Heart right ventricle (tissue), 16 donors: ENCODE data around the gene DHRS2. TPM values are rescaled to one million over a fixed set of nuclear protein-coding genes. Genes with fewer than 3 reads are reported as not detected.
"Not testable (repeated sequence)": the region's sequence is repeated elsewhere in the genome, so short reads cannot be mapped to it uniquely, and the experiment has no call there.

ENCODE experiments used
- ATAC-seq, 8 donors: fragments of 200-7000 bp; cut with Tn5 transposase; one replicate each; pipeline ENCODE4 v1.9.1; 2020; ENCODE audit warnings: mild to moderate bottlenecking in 8 of 8, moderate library complexity in 8 of 8, moderate number of reproducible peaks in 1 of 8
- DNase-seq, 2 donors: peaks; one replicate each; pipeline ENCODE4 v3.0.0-alpha.2; 2020
- H3K27ac ChIP-seq, 10 donors: fragments of 200-600 bp; sonication (generic) in 2 of 10; one replicate each; pipeline versions ENCODE4 v1.5.0 to v1.8.0; 2020 to 2022; ENCODE audit warnings: mild to moderate bottlenecking in 3 of 10
- H3K27me3 ChIP-seq, 7 donors: fragments of 200-600 bp; one replicate each; pipeline ENCODE4 v1.8.0; 2021 to 2022; ENCODE audit warnings: mild to moderate bottlenecking in 2 of 7
- H3K36me3 ChIP-seq, 9 donors: fragments of 200-600 bp; sonication (generic) in 1 of 9; one replicate each; pipeline versions ENCODE4 v1.5.0 to v1.8.0; 2020 to 2022; ENCODE audit warnings: mild to moderate bottlenecking in 2 of 9
- H3K4me1 ChIP-seq, 9 donors: fragments of 200-600 bp; sonication (generic) in 1 of 9; one replicate each; pipeline versions ENCODE4 v1.5.0 to v1.8.0; 2020 to 2022; ENCODE audit warnings: mild to moderate bottlenecking in 4 of 9
- H3K4me3 ChIP-seq, 10 donors: fragments of 200-600 bp; sonication (generic) in 2 of 10; one replicate each; pipeline versions ENCODE4 v1.5.0 to v1.8.0; 2020 to 2022; ENCODE audit warnings: mild to moderate bottlenecking in 7 of 10, moderate library complexity in 2 of 10
- H3K9me3 ChIP-seq, 11 donors: fragments of 200-600 bp in 10 of 11; sonication (generic) in 2 of 11; one replicate each; pipeline versions ENCODE4 v1.5.0 to v1.8.0; 2013 to 2022; ENCODE audit warnings: mild to moderate bottlenecking in 2 of 11, control low read depth in 1 of 11, moderate library complexity in 1 of 11
- CTCF ChIP-seq, 9 donors: fragments of 200-600 bp; sonication (generic) in 2 of 9; IDR thresholded peaks; one replicate each; pipeline versions ENCODE4 v1.5.0 to v1.8.0; 2021 to 2022; ENCODE audit warnings: antibody characterized with exemption in 9 of 9, mild to moderate bottlenecking in 5 of 9, moderate library complexity in 1 of 9
- WGBS, 2 donors: extraction: QIAGEN DNeasy Blood & Tissue Kit; methylation state at CpG; one replicate each; pipeline ENCODE4 v1.1.7; 2013; ENCODE audit warnings: inconsistent platforms in 1 of 2; 5-methylcytosine and 5-hydroxymethylcytosine counted together
- intact Hi-C, 10 donors: fragments of 100-400 bp; cut with DNase I; formaldehyde crosslinking; loops; one replicate each; pipeline versions ENCODE4 v1.11.1 to v1.14.2; 2022
- polyA plus RNA-seq, 2 donors: library from polyadenylated mRNA; stranded (reverse); fragments of 200-250 nt; gene quantifications; one replicate each; pipeline ENCODE4 v1.2.3, GENCODE V29; 2013
- total RNA-seq, 10 donors: library from RNA; stranded (reverse); fragmentation: NEBNext Ultra II Directional in 3 of 10; extraction: Animal tissue kit (Norgen Biotek cat#: 25700) in 3 of 10; gene quantifications; one replicate each; pipeline versions ENCODE4 v1.2.1 to v1.2.4, GENCODE V29; 2021 to 2023
- donor health status: Arrhythmogenic right ventricular cardiomyopathy.
- donor health status: ischemic (EF 13 %, LVEDD 7.1; RV severe dilation, severe dysfunction).
- donor health status: healthy with polysubstance abuse.
- donor health status: DM: no; HTN: yes; CAD: no.
- donor health status: DM: no; HTN: no; CAD: no.
- donor health status: ischemic (EF 25% LVEDD 6.9; RV normal size, moderate dysfunction).
- donor health status: ischemic (EF 25% LVEDD 5.7; RV mildly dilated, moderate dysfunction).
- donor health status: healthy.
- donor health status: DM: yes; HTN: yes; CAD: no.
- donor health status: Ischemic cardiomyopathy.
- donor health status: ischemic (EF 35%, LVEDD 5.7; RV mildly dilated, moderate dysfunction).
- donor health status: nonischemic (EF 11% LVEDD 7.7; RV severe dilation, severe dysfunction).
- donor health status: DM: yes; HTN: yes; CAD: no.
- donor health status: PGD.
- donor health status: ischemic (EF 29% LVEDD 5.4; RV normal size, mild dysfunction).
- donor health status: nonischemic (EF 23%, LVEDD 6.1; RV moderate dilation, normal function).

The DHRS2 gene
- total and polyA plus RNA-seq, 12 donors: 0.07 TPM; not detected in 11

DNA sequence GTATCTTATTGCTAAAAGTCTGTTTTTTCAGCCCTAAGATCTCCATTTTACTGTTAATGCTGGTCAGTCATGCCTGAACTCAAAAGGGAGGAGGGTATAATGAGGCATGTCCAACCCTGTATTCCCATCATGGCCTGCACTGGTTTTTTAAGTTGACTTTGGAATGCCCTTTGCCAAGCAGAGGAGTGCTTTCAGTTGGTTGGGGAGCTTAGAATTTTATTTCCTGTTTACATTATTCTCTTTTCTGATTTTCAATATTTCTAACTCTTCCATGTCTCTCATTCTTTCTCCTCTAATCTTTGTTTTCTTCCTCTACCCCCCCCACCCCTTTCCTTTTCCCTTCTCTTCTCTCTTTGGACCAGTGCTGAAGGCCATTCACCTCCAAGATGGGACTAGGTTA, 4.9 kb upstream of the DHRS2 start:
- Histone ChIP-seq H3K27ac (no peak overlapping the region), H3K9me3 (peaks cover 0 to 2% (median 0%) of the 10 kb centered on the region in 11 donors), H3K4me3 (no peak overlapping the region), H3K4me1 (peaks cover 0 to 15% (median 9%) of the 10 kb centered on the region in 9 donors), H3K36me3 (no peaks in the 10 kb centered on the region), H3K27me3 (peaks cover 0 to 10% (median 0%) of the 10 kb centered on the region in 7 donors)
- DNase-seq (no peak), ATAC-seq (no peak)
- no peak for TF ChIP-seq CTCF (IDR thresholded peaks at IDR 0.05)
- intact Hi-C loops: loop anchor here in 7 of 10 donors (2.0 to 5.0 kb wide), 3 partner anchors 296 to 301 kb away; no protein-coding TSS in a partner anchor

GRCh38 chr14:23631702-23632460, 4.3 kb upstream of the DHRS2 start:
- 8% methylated on average over 8 of the region's 8 CpGs for WGBS, 2 donors
- intact Hi-C loops: loop anchor here (1.0 to 5.0 kb wide), 6 partner anchors 295 to 322 kb away; no protein-coding TSS in a partner anchor
- peak; percentile 72 to 82 for DNase-seq

GRCh38 chr14:23632461-23633159, 3.6 kb upstream of the DHRS2 start:
- Histone ChIP-seq H3K27me3 (peaks cover 0 to 8% (median 0%) of the 10 kb centered on the region in 7 donors), H3K4me3 (peak overlapping the region in 4 of 10 donors; percentile 5 to 37 (median 29)), H3K27ac (no peak overlapping the region), H3K4me1 (peaks cover 0 to 15% (median 9%) of the 10 kb centered on the region in 9 donors), H3K36me3 (no peaks in the 10 kb centered on the region), H3K9me3 (peaks cover 0 to 12% (median 0%) of the 10 kb centered on the region in 11 donors)
- ATAC-seq: peak in 4 of 8 donors; percentile 12 to 48 (median 20)
- intact Hi-C loops: loop anchor here in 9 of 10 donors (1.0 to 5.0 kb wide), 5 partner anchors 295 to 322 kb away; no protein-coding TSS in a partner anchor
- DNase-seq: no peak
- TF ChIP-seq CTCF (IDR thresholded peaks at IDR 0.05): no peak
- WGBS, 2 donors: 35 to 45% methylated on average over 4 of the region's 4 CpGs

More at GRCh38 chr14:23631702-23632460, 4.3 kb upstream of the DHRS2 start:
- peak overlapping the region in 5 of 10 donors; percentile 5 to 37 (median 24) for H3K4me3 ChIP-seq
- peak; percentile 80 to 97 (median 95) for TF ChIP-seq CTCF (IDR thresholded peaks at IDR 0.05)
- ATAC-seq: peak; percentile 78 to 96 (median 90)
- no peak overlapping the region for H3K27ac ChIP-seq
- peaks cover 0 to 8% (median 0%) of the 10 kb centered on the region in 11 donors for H3K9me3 ChIP-seq
- H3K36me3 ChIP-seq: no peaks in the 10 kb centered on the region
- H3K27me3 ChIP-seq: peaks cover 0 to 8% (median 0%) of the 10 kb centered on the region in 7 donors
- H3K4me1 ChIP-seq: peaks cover 0 to 15% (median 9%) of the 10 kb centered on the region in 9 donors

GRCh38 chr14:23633160-23633701, 2.9 kb upstream of the DHRS2 start:
- intact Hi-C loops: loop anchor here in 8 of 10 donors (2.0 to 5.0 kb wide), 3 partner anchors 294 to 299 kb away; no protein-coding TSS in a partner anchor
- DNase-seq (no peak), ATAC-seq (peak in 2 of 8 donors; percentile 36 to 55)
- no peak for TF ChIP-seq CTCF (IDR thresholded peaks at IDR 0.05)
- Histone ChIP-seq H3K36me3 (no peaks in the 10 kb centered on the region), H3K4me3 (no peak overlapping the region), H3K27me3 (peaks cover 0 to 8% (median 0%) of the 10 kb centered on the region in 7 donors), H3K4me1 (peaks cover 0 to 15% (median 9%) of the 10 kb centered on the region in 9 donors), H3K9me3 (peaks cover 0 to 12% (median 0%) of the 10 kb centered on the region in 11 donors), H3K27ac (no peak overlapping the region)
- WGBS, 2 donors: 69 to 71% methylated on average over 4 of the region's 4 CpGs

- 90 to 96% methylated on average over 5 of the region's 5 CpGs for WGBS, 2 donors
These were observed 1.3 kb upstream of the DHRS2 start for GRCh38 chr14:23634698-23635412.

GRCh38 chr14:23637312-23637654, 1.1 kb downstream of the DHRS2 start:
- intact Hi-C loops, H3K27ac ChIP-seq, DNase-seq, ATAC-seq, H3K27me3 ChIP-seq, H3K4me3 ChIP-seq, H3K36me3 ChIP-seq: not testable (repeated sequence)
- Histone ChIP-seq H3K9me3 (peaks cover 0 to 12% (median 0%) of the 10 kb centered on the region in 11 donors), H3K4me1 (peaks cover 0 to 17% (median 2%) of the 10 kb centered on the region in 9 donors)
- WGBS, 2 donors: 92 to 94% methylated on average over 4 of the region's 4 CpGs

More at GRCh38 chr14:23634698-23635412, 1.3 kb upstream of the DHRS2 start:
- not testable (repeated sequence) for H3K36me3 ChIP-seq, H3K27ac ChIP-seq, H3K4me3 ChIP-seq, DNase-seq, H3K27me3 ChIP-seq, ATAC-seq
- intact Hi-C loops: loop anchor here in 6 of 10 donors (5.0 kb wide), 2 partner anchors 292 to 297 kb away; no protein-coding TSS in a partner anchor
- H3K9me3 ChIP-seq: peaks cover 0 to 12% (median 0%) of the 10 kb centered on the region in 11 donors
- peaks cover 0 to 15% (median 9%) of the 10 kb centered on the region in 9 donors for H3K4me1 ChIP-seq
